ENCODE results near the gene RAB39A.
A peak's percentile ranks its signal among the peaks of the same experiment; 100 is the strongest.
"Not testable (repeated sequence)": the region's sequence is repeated elsewhere in the genome, so short reads cannot be mapped to it uniquely, and the experiment has no call there.

Gene RAB39A

GRCh38 chr11:107928767-107929507, 689 bp downstream of the RAB39A start:
- FAIRE-seq = peak; percentile 14
- TF ChIP-seq POLR2A (IDR thresholded peaks at IDR 0.05; ENCODE audit: low read depth, low read length) (no peak), TAF1 (IDR thresholded peaks at IDR 0.05; ENCODE audit: borderline replicate concordance, low read depth, low read length) (no peak), POLR2AphosphoS5 (IDR thresholded peaks at IDR 0.05; ENCODE audit: low read depth, low read length) (no peak)
- no peak for DNase-seq (ENCODE audit: insufficient read length)

- FAIRE-seq (peak; percentile 75), DNase-seq (ENCODE audit: insufficient read length) (no peak)
- TF ChIP-seq POLR2A (IDR thresholded peaks at IDR 0.05; ENCODE audit: low read depth, low read length) (no peak), TAF1 (IDR thresholded peaks at IDR 0.05; ENCODE audit: borderline replicate concordance, low read depth, low read length) (no peak), POLR2AphosphoS5 (IDR thresholded peaks at IDR 0.05; ENCODE audit: low read depth, low read length) (no peak)
These were observed 1.5 kb downstream of the RAB39A start for GRCh38 chr11:107929611-107930200.

- TF ChIP-seq POLR2A (IDR thresholded peaks at IDR 0.05; ENCODE audit: low read depth, low read length) = no peak
- FAIRE-seq = no peak
- DNase-seq (ENCODE audit: insufficient read length) = no peak
These were observed 3.0 kb downstream of the RAB39A start for GRCh38 chr11:107931206-107931605.

GRCh38 chr11:107947904-107948303, 19.7 kb downstream of the RAB39A start:
- DNase-seq (ENCODE audit: insufficient read length) = no peak
- FAIRE-seq = no peak
- no peak for TF ChIP-seq TAF1 (IDR thresholded peaks at IDR 0.05; ENCODE audit: borderline replicate concordance, low read depth, low read length)
- TF ChIP-seq POLR2AphosphoS5 (IDR thresholded peaks at IDR 0.05; ENCODE audit: low read depth, low read length) = no peak
- TF ChIP-seq POLR2A (IDR thresholded peaks at IDR 0.05; ENCODE audit: low read depth, low read length) = no peak

- FAIRE-seq; DNase-seq (ENCODE audit: insufficient read length): not testable (repeated sequence)
These were observed 20.1 kb downstream of the RAB39A start for GRCh38 chr11:107948328-107948727.

- DNase-seq (ENCODE audit: insufficient read length) (no peak), FAIRE-seq (no peak)
- TF ChIP-seq TAF1 (IDR thresholded peaks at IDR 0.05; ENCODE audit: borderline replicate concordance, low read depth, low read length) = no peak
- TF ChIP-seq POLR2A (IDR thresholded peaks at IDR 0.05; ENCODE audit: low read depth, low read length) = no peak
- no peak for TF ChIP-seq POLR2AphosphoS5 (IDR thresholded peaks at IDR 0.05; ENCODE audit: low read depth, low read length)
These were observed 22.9 kb downstream of the RAB39A start for GRCh38 chr11:107951155-107951554.

- FAIRE-seq (peak; percentile 36), DNase-seq (ENCODE audit: insufficient read length) (no peak)
These were observed 25.2 kb downstream of the RAB39A start for GRCh38 chr11:107953446-107953845.

GRCh38 chr11:107956543-107956942, 28.3 kb downstream of the RAB39A start:
- no peak for DNase-seq (ENCODE audit: insufficient read length)
- FAIRE-seq = peak; percentile 24
- no peak for TF ChIP-seq POLR2AphosphoS5 (IDR thresholded peaks at IDR 0.05; ENCODE audit: low read depth, low read length)
- TF ChIP-seq TAF1 (IDR thresholded peaks at IDR 0.05; ENCODE audit: borderline replicate concordance, low read depth, low read length) = no peak

More at GRCh38 chr11:107953446-107953845, 25.2 kb downstream of the RAB39A start:
- TF ChIP-seq POLR2A (IDR thresholded peaks at IDR 0.05; ENCODE audit: low read depth, low read length) = no peak
- no peak for TF ChIP-seq POLR2AphosphoS5 (IDR thresholded peaks at IDR 0.05; ENCODE audit: low read depth, low read length)
- TF ChIP-seq TAF1 (IDR thresholded peaks at IDR 0.05; ENCODE audit: borderline replicate concordance, low read depth, low read length) = no peak

GRCh38 chr11:107957109-107957588, 28.9 kb downstream of the RAB39A start:
- no peak for FAIRE-seq
- no peak for DNase-seq (ENCODE audit: insufficient read length)
- TF ChIP-seq POLR2A (IDR thresholded peaks at IDR 0.05; ENCODE audit: low read depth, low read length) (no peak), TAF1 (IDR thresholded peaks at IDR 0.05; ENCODE audit: borderline replicate concordance, low read depth, low read length) (no peak), POLR2AphosphoS5 (IDR thresholded peaks at IDR 0.05; ENCODE audit: low read depth, low read length) (no peak)

- FAIRE-seq = no peak
- DNase-seq (ENCODE audit: insufficient read length) = no peak
- TF ChIP-seq POLR2A (IDR thresholded peaks at IDR 0.05; ENCODE audit: low read depth, low read length) (no peak), TAF1 (IDR thresholded peaks at IDR 0.05; ENCODE audit: borderline replicate concordance, low read depth, low read length) (no peak), POLR2AphosphoS5 (IDR thresholded peaks at IDR 0.05; ENCODE audit: low read depth, low read length) (no peak)
These were observed 33.2 kb downstream of the RAB39A start for GRCh38 chr11:107961480-107961879.

GRCh38 chr11:107962181-107962580, 33.9 kb downstream of the RAB39A start:
- no peak for FAIRE-seq
- TF ChIP-seq POLR2A (IDR thresholded peaks at IDR 0.05; ENCODE audit: low read depth, low read length) (no peak), TAF1 (IDR thresholded peaks at IDR 0.05; ENCODE audit: borderline replicate concordance, low read depth, low read length) (no peak), POLR2AphosphoS5 (IDR thresholded peaks at IDR 0.05; ENCODE audit: low read depth, low read length) (no peak)

GRCh38 chr11:107963091-107963490, 34.8 kb downstream of the RAB39A start:
- no peak for FAIRE-seq

More at GRCh38 chr11:107962181-107962580, 33.9 kb downstream of the RAB39A start:
- no peak for DNase-seq (ENCODE audit: insufficient read length)

More at GRCh38 chr11:107963091-107963490, 34.8 kb downstream of the RAB39A start:
- TF ChIP-seq POLR2AphosphoS5 (IDR thresholded peaks at IDR 0.05; ENCODE audit: low read depth, low read length) (no peak), POLR2A (IDR thresholded peaks at IDR 0.05; ENCODE audit: low read depth, low read length) (no peak), TAF1 (IDR thresholded peaks at IDR 0.05; ENCODE audit: borderline replicate concordance, low read depth, low read length) (no peak)
- DNase-seq (ENCODE audit: insufficient read length) = no peak

All from GM12892 (cell line).